HFFc6 (cell line): Measurements from ENCODE around the gene FAM180B. TPM values are rescaled to one million over a fixed set of nuclear protein-coding genes. Genes with fewer than 3 reads are reported as not detected.
"Not testable (repeated sequence)": the region's sequence is repeated elsewhere in the genome, so short reads cannot be mapped to it uniquely, and the experiment has no call there.

Experiments used
- DNase-seq: peaks from one replicate; pipeline ENCODE4 v3.0.0-alpha.2; 2018
- H3K27ac Mint-ChIP-seq: 2 replicates; pipeline ENCODE4 v1.8.0; 2020; ENCODE audit warnings: mild to moderate bottlenecking, mixed read lengths
- H3K27me3 Mint-ChIP-seq: 2 replicates; pipeline ENCODE4 v1.8.0; 2021; ENCODE audit warnings: mild to moderate bottlenecking, moderate library complexity, mixed read lengths; ENCODE audit not compliant: insufficient read depth
- H3K36me3 Mint-ChIP-seq: 2 replicates; pipeline ENCODE4 v1.8.0; 2021; ENCODE audit warnings: low read depth, mixed read lengths
- H3K4me1 Mint-ChIP-seq: 2 replicates; pipeline ENCODE4 v1.8.0; 2020; ENCODE audit warnings: low read depth, mixed read lengths
- H3K4me3 Mint-ChIP-seq: 2 replicates; pipeline ENCODE4 v1.8.0; 2020; ENCODE audit warnings: mild to moderate bottlenecking, moderate library complexity, mixed read lengths
- H3K9me3 Mint-ChIP-seq: 2 replicates; pipeline ENCODE4 v1.8.0; 2020; ENCODE audit warnings: mild to moderate bottlenecking, mixed read lengths
- total RNA-seq, 6 experiments: library from RNA; stranded (reverse); fragmentation: NEBNext Ultra II Directional; extraction: Animal tissue kit (Norgen Biotek cat#: 25700); gene quantifications; 2 replicates in 1 of 6; 3 replicates in 5 of 6; pipeline ENCODE4 v1.2.3, GENCODE V29; 2021
- TF ChIP-seq, protein P1 (sequence below): fragments of 200-600 bp; sonication (generic); IDR thresholded peaks from 2 replicates; pipeline ENCODE4 v1.5.0; 2021; ENCODE audit warnings: antibody characterized with exemption, mild to moderate bottlenecking

FAM180B gene
- total RNA-seq, 6 experiments from 2014 or later = not detected

DNA sequence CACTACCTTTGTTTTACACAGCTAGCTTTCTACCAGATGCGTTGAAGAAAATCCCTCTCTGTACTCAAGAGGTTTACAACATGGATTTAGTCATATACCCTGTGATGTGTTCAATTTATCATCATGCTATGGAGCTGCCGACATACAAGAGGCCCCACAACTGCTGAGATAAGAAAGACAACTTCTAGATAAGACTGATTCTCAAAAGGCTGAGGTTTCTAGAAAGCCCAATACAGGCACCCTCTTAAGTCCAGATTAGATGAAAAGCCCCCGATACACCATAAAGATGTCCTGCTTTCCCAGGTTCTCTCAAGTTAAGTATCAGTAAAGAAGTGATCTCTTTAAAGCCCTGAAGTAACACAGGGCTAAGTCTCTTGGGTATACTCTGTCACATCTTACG, 41.5 kb downstream of the FAM180B start:
- no peak overlapping the region for H3K27ac Mint-ChIP-seq
- H3K27me3 Mint-ChIP-seq = no peaks in the 10 kb centered on the region; the same call in 1 of the 2 replicates
- no peak overlapping the region for H3K4me3 Mint-ChIP-seq

DNA sequence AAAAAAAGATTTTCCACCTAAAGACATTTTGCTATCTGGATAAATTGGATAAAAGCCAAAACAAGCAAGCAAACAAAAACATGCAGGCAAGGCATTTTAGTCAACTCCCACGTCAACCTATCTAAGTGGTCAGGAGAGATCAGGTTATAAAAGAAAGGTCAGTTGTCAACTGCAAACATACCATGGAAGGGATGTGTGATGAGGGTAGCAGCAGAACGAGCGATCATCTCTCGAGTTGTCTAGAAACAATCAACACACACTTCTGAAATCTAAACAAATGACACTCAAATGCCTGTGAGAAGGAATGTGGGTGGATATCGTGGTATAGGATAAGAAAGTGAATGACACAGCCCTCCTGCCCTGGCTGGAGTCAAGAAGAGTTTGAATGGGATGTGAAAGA, 45.0 kb downstream of the FAM180B start:
- H3K27me3 Mint-ChIP-seq = no peaks in the 10 kb centered on the region; the same call in 1 of the 2 replicates
- no peak overlapping the region for H3K27ac Mint-ChIP-seq
- H3K36me3 Mint-ChIP-seq = peaks cover 36% of the 10 kb centered on the region
- TF ChIP-seq, protein P1, sequence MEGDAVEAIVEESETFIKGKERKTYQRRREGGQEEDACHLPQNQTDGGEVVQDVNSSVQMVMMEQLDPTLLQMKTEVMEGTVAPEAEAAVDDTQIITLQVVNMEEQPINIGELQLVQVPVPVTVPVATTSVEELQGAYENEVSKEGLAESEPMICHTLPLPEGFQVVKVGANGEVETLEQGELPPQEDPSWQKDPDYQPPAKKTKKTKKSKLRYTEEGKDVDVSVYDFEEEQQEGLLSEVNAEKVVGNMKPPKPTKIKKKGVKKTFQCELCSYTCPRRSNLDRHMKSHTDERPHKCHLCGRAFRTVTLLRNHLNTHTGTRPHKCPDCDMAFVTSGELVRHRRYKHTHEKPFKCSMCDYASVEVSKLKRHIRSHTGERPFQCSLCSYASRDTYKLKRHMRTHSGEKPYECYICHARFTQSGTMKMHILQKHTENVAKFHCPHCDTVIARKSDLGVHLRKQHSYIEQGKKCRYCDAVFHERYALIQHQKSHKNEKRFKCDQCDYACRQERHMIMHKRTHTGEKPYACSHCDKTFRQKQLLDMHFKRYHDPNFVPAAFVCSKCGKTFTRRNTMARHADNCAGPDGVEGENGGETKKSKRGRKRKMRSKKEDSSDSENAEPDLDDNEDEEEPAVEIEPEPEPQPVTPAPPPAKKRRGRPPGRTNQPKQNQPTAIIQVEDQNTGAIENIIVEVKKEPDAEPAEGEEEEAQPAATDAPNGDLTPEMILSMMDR = no peak
- no peaks in the 10 kb centered on the region for H3K9me3 Mint-ChIP-seq
- H3K4me1 Mint-ChIP-seq = no peaks in the 10 kb centered on the region
- H3K4me3 Mint-ChIP-seq = no peak overlapping the region
- no peak for DNase-seq

More for the DNA sequence above, 41.5 kb downstream of the FAM180B start:
- TF ChIP-seq, protein P1 = no peak
- no peak for DNase-seq
- peaks cover 39% of the 10 kb centered on the region for H3K36me3 Mint-ChIP-seq
- no peaks in the 10 kb centered on the region for H3K4me1 Mint-ChIP-seq
- H3K9me3 Mint-ChIP-seq = no peaks in the 10 kb centered on the region

DNA sequence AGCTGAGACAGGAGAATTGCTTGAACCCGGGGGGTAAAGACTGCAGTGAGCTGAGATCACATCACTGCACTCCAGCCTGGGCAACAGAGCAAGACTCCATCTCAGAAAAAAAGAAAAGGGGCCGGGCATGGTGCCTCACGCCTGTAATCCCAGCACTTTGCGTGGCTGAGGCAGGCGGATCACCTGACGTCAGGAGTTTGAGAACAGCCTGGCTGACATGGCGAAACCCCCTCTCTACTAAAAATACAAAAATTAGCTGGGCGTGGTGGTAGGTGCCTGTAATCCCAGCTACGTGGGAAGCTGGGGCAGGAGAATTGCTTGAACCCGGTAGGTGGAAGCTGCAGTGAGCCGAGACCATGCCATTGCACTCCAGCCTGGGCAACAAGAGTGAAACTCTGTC, 49.9 kb downstream of the FAM180B start:
- not testable (repeated sequence) for H3K27me3 Mint-ChIP-seq, H3K9me3 Mint-ChIP-seq, H3K4me1 Mint-ChIP-seq, H3K4me3 Mint-ChIP-seq, H3K27ac Mint-ChIP-seq, DNase-seq
- H3K36me3 Mint-ChIP-seq = peaks cover 23% of the 10 kb centered on the region

Other genes with a start within 250 kb of the FAM180B start
- gene MYBPC3, start 234.0 kb upstream of the FAM180B start, total RNA-seq = not detected
- not detected for gene SPI1, start 208.1 kb upstream of the FAM180B start, total RNA-seq
- gene SLC39A13, start 178.1 kb upstream of the FAM180B start, total RNA-seq = 100 to 1,000 TPM in 2 of 6 experiments, 10 to 100 TPM in 4; 78.2 to 126 (median 86.4) TPM
- 100 to 1,000 TPM; 161 to 238 (median 220) TPM for gene PSMC3, start 160.2 kb upstream of the FAM180B start, total RNA-seq
- under 1 TPM in 1 of 6 experiments, not detected in 5; 0.22 TPM for gene RAPSN, start 137.5 kb upstream of the FAM180B start, total RNA-seq
- gene CELF1, start 33.5 kb upstream of the FAM180B start, total RNA-seq = 100 to 1,000 TPM; 103 to 131 (median 120) TPM
- 10 to 100 TPM; 51.8 to 64.2 (median 54.5) TPM for gene PTPMT1, start 21.1 kb upstream of the FAM180B start, total RNA-seq
- 10 to 100 TPM; 15.9 to 19.4 (median 18.4) TPM for gene KBTBD4, start 7.7 kb upstream of the FAM180B start, total RNA-seq
- 100 to 1,000 TPM in 3 of 6 experiments, 10 to 100 TPM in 3; 97.0 to 105 (median 99.8) TPM for gene NDUFS3, start 7.6 kb upstream of the FAM180B start, total RNA-seq
- gene C1QTNF4, start 7.7 kb downstream of the FAM180B start, total RNA-seq = not detected
- gene MTCH2, start 55.9 kb downstream of the FAM180B start, total RNA-seq = 100 to 1,000 TPM; 132 to 163 (median 143) TPM
- 1 to 10 TPM in 4 of 6 experiments, under 1 TPM in 2; 0.71 to 1.8 (median 1.2) TPM for gene AGBL2, start 128.7 kb downstream of the FAM180B start, total RNA-seq
- 10 to 100 TPM; 41.4 to 43.6 (median 42.3) TPM for gene FNBP4, start 180.7 kb downstream of the FAM180B start, total RNA-seq